ENCODE results near the gene DHRS3. TPM values are rescaled to one million over a fixed set of nuclear protein-coding genes. Genes with fewer than 3 reads are reported as not detected.

Gene DHRS3
- total and polyA plus RNA-seq, 8 donors = 47.7 to 98.6 (median 62.0) TPM

GRCh38 chr1:12548279-12548972 is 69.6 kb downstream of the DHRS3 start:
- TF ChIP-seq CTCF (IDR thresholded peaks at IDR 0.05) = no peak
- Histone ChIP-seq H3K4me1 (peaks cover 0 to 7% (median 3%) of the 10 kb centered on the region in 3 donors), H3K27ac (no peak overlapping the region), H3K4me3 (no peak overlapping the region), H3K27me3 (no peaks in the 10 kb centered on the region), H3K36me3 (no peaks in the 10 kb centered on the region), H3K9me3 (no peaks in the 10 kb centered on the region)
- ATAC-seq = no peak
- FAIRE-seq = no peak
- peak in 2 of 6 donors; percentile 17 to 55 for DNase-seq
- intact Hi-C loops (cut with DNase I) = no loop called here
- WGBS, 2 donors = 86 to 91% methylated on average over 10 to 14 of the region's 14 CpGs

GRCh38 chr1:12547586-12548225 is 70.3 kb downstream of the DHRS3 start:
- peaks cover 0 to 7% (median 3%) of the 10 kb centered on the region in 3 donors for H3K4me1 ChIP-seq
- FAIRE-seq (no peak), DNase-seq (peak in 2 of 6 donors; percentile 16 to 47), ATAC-seq (no peak)
- intact Hi-C loops (cut with DNase I) = no loop called here
- no peak overlapping the region for H3K27ac ChIP-seq
- no peak overlapping the region for H3K4me3 ChIP-seq
- H3K27me3 ChIP-seq = no peaks in the 10 kb centered on the region
- WGBS, 2 donors = 90 to 93% methylated on average over 20 of the region's 20 CpGs
- no peaks in the 10 kb centered on the region for H3K36me3 ChIP-seq
- no peak for TF ChIP-seq CTCF (IDR thresholded peaks at IDR 0.05)
- H3K9me3 ChIP-seq = no peaks in the 10 kb centered on the region

- H3K36me3 ChIP-seq = no peaks in the 10 kb centered on the region
- FAIRE-seq = no peak
- H3K4me1 ChIP-seq = peaks cover 0 to 7% (median 3%) of the 10 kb centered on the region in 3 donors
- no peak overlapping the region for H3K4me3 ChIP-seq
- H3K27ac ChIP-seq = no peak overlapping the region
- DNase-seq = peak in 2 of 6 donors; percentile 20 to 42
- H3K9me3 ChIP-seq = no peaks in the 10 kb centered on the region
- 81 to 89% methylated on average over 17 of the region's 17 CpGs for whole genome bisulfite sequencing, 2 donors
- no peak for ATAC-seq
- no peaks in the 10 kb centered on the region for H3K27me3 ChIP-seq
- intact Hi-C loops (cut with DNase I) = no loop called here
- TF ChIP-seq CTCF (IDR thresholded peaks at IDR 0.05) = no peak
Observed at GRCh38 chr1:12546771-12547585, 71.0 kb downstream of the DHRS3 start.

- WGBS, 2 donors = 52 to 58% methylated on average over 8 of the region's 8 CpGs
- no peak for TF ChIP-seq CTCF (IDR thresholded peaks at IDR 0.05)
- H3K4me1 ChIP-seq = peaks cover 0 to 7% (median 2%) of the 10 kb centered on the region in 3 donors
Observed at GRCh38 chr1:12544992-12545391, 73.0 kb downstream of the DHRS3 start.

More at GRCh38 chr1:12544992-12545391, 73.0 kb downstream of the DHRS3 start:
- Histone ChIP-seq H3K27ac (no peak overlapping the region), H3K27me3 (no peaks in the 10 kb centered on the region), H3K36me3 (no peaks in the 10 kb centered on the region), H3K9me3 (no peaks in the 10 kb centered on the region), H3K4me3 (no peak overlapping the region)
- DNase-seq (peak in 1 of 6 donors; percentile 43), FAIRE-seq (no peak), ATAC-seq (peak in 1 of 4 donors; percentile 38)
- intact Hi-C loops (cut with DNase I) = no loop called here
